IMR-90 (cell line): Measurements from ENCODE around the gene UNKL.

ENCODE experiments used
- MAFK ChIP-seq: IDR thresholded peaks from 2 replicates; pipeline ENCODE4 v1.6.1; 2012; ENCODE audit warnings: low read depth, low read length, improper control_type of control experiment
- MXI1 ChIP-seq: IDR thresholded peaks from 2 replicates; pipeline ENCODE4 v1.6.1; 2012; ENCODE audit warnings: low read depth, mild to moderate bottlenecking, low read length, moderate library complexity, borderline replicate concordance
- NFE2L2 ChIP-seq: fragments of 150-350 bp; IDR thresholded peaks from 2 replicates; pipeline ENCODE4 v1.6.1; 2016; ENCODE audit warnings: low read depth, mild to moderate bottlenecking, low read length
- POLR2A ChIP-seq: IDR thresholded peaks from 2 replicates; pipeline ENCODE4 v1.6.1; 2012; ENCODE audit warnings: mild to moderate bottlenecking, low read depth, low read length
- RAD21 ChIP-seq: IDR thresholded peaks from 2 replicates; pipeline ENCODE4 v1.6.1; 2012; ENCODE audit warnings: low read length, improper control_type of control experiment
- RFX5 ChIP-seq: IDR thresholded peaks from 2 replicates; pipeline ENCODE4 v1.8.0; 2012; ENCODE audit warnings: low read depth, mild to moderate bottlenecking, low read length, moderate library complexity
- SMC3 ChIP-seq: fragments of 150-350 bp; IDR thresholded peaks from 2 replicates; pipeline ENCODE4 v1.6.1; 2016; ENCODE audit warnings: low read depth, mild to moderate bottlenecking, antibody characterized with exemption, low read length, moderate library complexity
- TF ChIP-seq, protein P1 (sequence below): conservative IDR thresholded peaks from 2 replicates; pipeline ENCODE4 v1.5.1; 2012; ENCODE audit warnings: mild to moderate bottlenecking, low read depth, low read length, improper control_type of control experiment

DNA sequence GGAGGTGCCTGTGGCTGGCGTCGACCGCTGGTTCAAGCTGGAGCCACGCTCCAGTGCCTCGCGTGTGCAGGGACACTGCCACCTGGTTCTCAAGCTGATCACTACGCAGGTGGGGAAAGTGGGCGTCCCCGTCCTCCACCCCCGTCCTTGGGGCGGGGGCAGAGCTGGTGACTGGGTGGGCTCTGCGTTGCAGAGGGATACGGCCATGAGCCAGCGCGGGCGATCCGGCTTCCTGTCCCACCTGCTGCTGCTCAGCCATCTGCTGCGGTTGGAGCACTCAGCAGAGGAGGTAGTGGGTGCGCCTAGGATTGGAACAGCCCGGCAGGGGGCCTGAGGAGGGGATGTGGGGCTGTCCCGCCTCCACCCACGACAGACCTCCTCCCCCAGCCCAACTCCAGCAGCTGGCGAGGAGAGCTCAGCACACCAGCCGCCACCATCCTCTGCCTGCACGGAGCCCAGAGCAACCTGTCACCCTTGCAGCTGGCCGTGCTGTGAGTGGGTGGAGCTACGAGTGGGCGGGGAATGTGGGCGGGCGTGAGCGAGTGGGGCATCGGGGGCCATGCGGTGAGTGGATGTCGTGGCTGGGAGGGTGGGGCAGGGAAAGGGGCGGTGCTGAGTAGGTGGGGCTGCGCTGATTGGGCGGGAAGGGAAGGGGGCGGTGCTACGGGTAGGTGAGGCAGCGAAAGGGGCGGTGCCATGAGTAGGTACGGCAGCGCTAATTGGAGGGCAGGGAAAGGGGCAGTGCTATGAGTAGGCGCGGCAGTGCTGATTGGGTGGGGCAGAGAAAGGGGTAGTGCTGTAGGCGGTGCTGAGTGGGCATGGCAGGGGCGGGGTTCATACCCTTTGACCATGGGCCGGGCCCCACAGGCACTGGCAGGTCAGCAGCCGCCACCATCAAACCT, 71.7 kb downstream of the UNKL start:
- TF ChIP-seq, protein P1, sequence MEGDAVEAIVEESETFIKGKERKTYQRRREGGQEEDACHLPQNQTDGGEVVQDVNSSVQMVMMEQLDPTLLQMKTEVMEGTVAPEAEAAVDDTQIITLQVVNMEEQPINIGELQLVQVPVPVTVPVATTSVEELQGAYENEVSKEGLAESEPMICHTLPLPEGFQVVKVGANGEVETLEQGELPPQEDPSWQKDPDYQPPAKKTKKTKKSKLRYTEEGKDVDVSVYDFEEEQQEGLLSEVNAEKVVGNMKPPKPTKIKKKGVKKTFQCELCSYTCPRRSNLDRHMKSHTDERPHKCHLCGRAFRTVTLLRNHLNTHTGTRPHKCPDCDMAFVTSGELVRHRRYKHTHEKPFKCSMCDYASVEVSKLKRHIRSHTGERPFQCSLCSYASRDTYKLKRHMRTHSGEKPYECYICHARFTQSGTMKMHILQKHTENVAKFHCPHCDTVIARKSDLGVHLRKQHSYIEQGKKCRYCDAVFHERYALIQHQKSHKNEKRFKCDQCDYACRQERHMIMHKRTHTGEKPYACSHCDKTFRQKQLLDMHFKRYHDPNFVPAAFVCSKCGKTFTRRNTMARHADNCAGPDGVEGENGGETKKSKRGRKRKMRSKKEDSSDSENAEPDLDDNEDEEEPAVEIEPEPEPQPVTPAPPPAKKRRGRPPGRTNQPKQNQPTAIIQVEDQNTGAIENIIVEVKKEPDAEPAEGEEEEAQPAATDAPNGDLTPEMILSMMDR: no peak
- no peak for TF ChIP-seq POLR2A
- no peak for TF ChIP-seq MAFK
- no peak for TF ChIP-seq RAD21
- no peak for TF ChIP-seq RFX5
- TF ChIP-seq NFE2L2: no peak
- TF ChIP-seq SMC3: no peak
- no peak for TF ChIP-seq MXI1
